KOPT-K1 (cell line): ENCODE measurements around the gene SCCPDH.
"Not testable (repeated sequence)": the region's sequence is repeated elsewhere in the genome, so short reads cannot be mapped to it uniquely, and the experiment has no call there.

Source experiments
- H3K27ac ChIP-seq: fragments of 200-600 bp; sonication (generic); 2 replicates; pipeline ENCODE4 v1.5.1; 2016; ENCODE audit warnings: antibody characterized with exemption, mild to moderate bottlenecking, low read depth, low read length; ENCODE audit not compliant: poor library complexity, severe bottlenecking
- H3K36me3 ChIP-seq: fragments of 200-600 bp; sonication (generic); 2 replicates; pipeline ENCODE4 v1.5.1; 2017; ENCODE audit warnings: antibody characterized with exemption, mild to moderate bottlenecking, low read length, moderate library complexity; ENCODE audit not compliant: insufficient read depth
- H3K9me3 ChIP-seq: fragments of 200-600 bp; sonication (generic); 2 replicates; pipeline ENCODE4 v1.5.1; 2017; ENCODE audit warnings: antibody characterized with exemption, low read length, mild to moderate bottlenecking; ENCODE audit not compliant: insufficient read depth, poor library complexity, severe bottlenecking

SCCPDH gene

GRCh38 chr1:246805135-246805716 lies 81.0 kb downstream of the SCCPDH start:
- Histone ChIP-seq H3K36me3 (no peaks in the 10 kb centered on the region), H3K9me3 (peaks cover 11% of the 10 kb centered on the region), H3K27ac (no peak overlapping the region)

GRCh38 chr1:246809473-246809872 lies 85.3 kb downstream of the SCCPDH start:
- no peaks in the 10 kb centered on the region for H3K9me3 ChIP-seq
- no peaks in the 10 kb centered on the region for H3K36me3 ChIP-seq

DNA sequence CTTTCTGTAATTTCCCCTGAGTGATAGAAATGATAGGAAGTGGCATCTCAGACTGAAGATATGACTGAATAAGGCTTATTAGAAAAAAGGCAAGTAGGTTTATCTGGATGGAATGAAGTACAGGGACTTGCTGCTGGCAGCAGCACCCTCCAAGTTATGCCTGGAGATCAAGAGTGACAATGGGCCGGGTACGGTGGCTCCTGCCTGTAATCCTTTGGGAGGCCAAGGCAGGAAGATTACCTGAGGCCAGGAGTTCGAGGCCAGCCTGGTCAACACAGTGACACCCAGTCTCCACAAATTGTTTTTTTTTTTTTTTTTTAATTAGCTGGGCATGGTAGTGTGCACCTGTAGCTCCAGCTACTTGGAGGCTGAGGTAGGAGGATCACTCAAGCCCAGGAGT lies 87.8 kb downstream of the SCCPDH start:
- no peaks in the 10 kb centered on the region for H3K36me3 ChIP-seq
- no peak overlapping the region for H3K27ac ChIP-seq
- no peaks in the 10 kb centered on the region for H3K9me3 ChIP-seq

More at GRCh38 chr1:246809473-246809872, 85.3 kb downstream of the SCCPDH start:
- no peak overlapping the region for H3K27ac ChIP-seq

DNA sequence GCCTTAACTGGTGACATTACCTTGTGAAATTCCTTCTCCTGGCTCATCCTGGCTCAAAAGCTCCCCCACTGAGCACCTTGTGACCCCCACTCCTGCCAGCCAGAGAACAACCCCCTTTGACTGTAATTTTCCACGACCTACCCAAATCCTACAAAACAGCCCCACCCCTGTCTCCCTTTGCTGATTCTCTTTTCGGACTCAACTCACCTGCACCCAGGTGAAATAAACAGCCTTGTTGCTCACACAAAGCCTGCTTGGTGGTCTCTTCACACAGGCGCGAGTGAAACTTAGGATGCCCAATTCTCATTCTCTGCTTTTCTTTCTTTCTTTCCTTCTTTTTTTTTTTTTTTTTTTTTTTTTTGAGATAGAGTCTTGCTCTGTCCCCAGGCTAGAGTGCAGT lies 89.1 kb downstream of the SCCPDH start:
- H3K36me3 ChIP-seq, H3K9me3 ChIP-seq, H3K27ac ChIP-seq: not testable (repeated sequence)

DNA sequence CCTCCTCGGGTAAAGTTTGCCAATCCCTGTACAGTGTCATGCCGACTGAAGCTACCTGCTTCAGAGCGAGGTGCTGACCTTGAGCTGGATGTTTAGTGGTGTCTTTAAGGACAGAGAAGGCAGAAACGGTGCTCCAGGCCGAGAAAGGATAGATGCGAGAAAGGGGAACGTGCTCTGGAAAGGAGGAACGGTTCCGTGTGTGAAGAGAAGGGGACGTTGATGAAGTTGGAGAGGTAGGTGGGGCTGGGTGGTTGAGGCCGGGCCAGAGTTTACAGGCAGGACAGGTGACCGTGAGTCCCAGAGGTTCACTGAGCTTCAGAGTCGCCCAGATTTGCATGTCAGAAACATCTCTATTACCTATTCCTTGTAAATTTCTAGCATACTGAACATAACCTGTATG lies 90.7 kb downstream of the SCCPDH start:
- Histone ChIP-seq H3K9me3 (peaks cover 4% of the 10 kb centered on the region), H3K36me3 (no peaks in the 10 kb centered on the region), H3K27ac (no peak overlapping the region)

GRCh38 chr1:246815693-246816270 lies 91.6 kb downstream of the SCCPDH start:
- no peaks in the 10 kb centered on the region for H3K36me3 ChIP-seq
- no peak overlapping the region for H3K27ac ChIP-seq
- peaks cover 4% of the 10 kb centered on the region for H3K9me3 ChIP-seq
